CD4-positive, alpha-beta T cell treated with Interleukin-17A for 1 hour (primary cell): ENCODE results near the gene LIFR.
A peak's percentile ranks its signal among the peaks of the same experiment; 100 is the strongest.
"Not testable (repeated sequence)": the region's sequence is repeated elsewhere in the genome, so short reads cannot be mapped to it uniquely, and the experiment has no call there.

Source experiments
- DNase-seq: peaks from one replicate; pipeline ENCODE4 v3.0.0-alpha.2; 2020

LIFR gene

GRCh38 chr5:38556599-38557307, at the start of gene LIFR:
Gene LIFR (minus strand): TSS chr5:38556646. CDS start chr5:38530647, 25,999 bp downstream.
- peak; percentile 40 for DNase-seq

- no peak for DNase-seq
Observed at GRCh38 chr5:38605610-38606009, 49.2 kb upstream of the LIFR start.

- DNase-seq = no peak
Observed at GRCh38 chr5:38603691-38604090, 47.2 kb upstream of the LIFR start.

GRCh38 chr5:38602641-38603040, 46.2 kb upstream of the LIFR start:
- DNase-seq = no peak

- DNase-seq = no peak
Observed at GRCh38 chr5:38601863-38602298, 45.4 kb upstream of the LIFR start.

- DNase-seq = no peak
Observed at GRCh38 chr5:38601133-38601862, 44.9 kb upstream of the LIFR start.

GRCh38 chr5:38600329-38601045, 44.0 kb upstream of the LIFR start:
- DNase-seq = no peak

GRCh38 chr5:38599751-38600150, 43.3 kb upstream of the LIFR start:
- not testable (repeated sequence) for DNase-seq

DNA sequence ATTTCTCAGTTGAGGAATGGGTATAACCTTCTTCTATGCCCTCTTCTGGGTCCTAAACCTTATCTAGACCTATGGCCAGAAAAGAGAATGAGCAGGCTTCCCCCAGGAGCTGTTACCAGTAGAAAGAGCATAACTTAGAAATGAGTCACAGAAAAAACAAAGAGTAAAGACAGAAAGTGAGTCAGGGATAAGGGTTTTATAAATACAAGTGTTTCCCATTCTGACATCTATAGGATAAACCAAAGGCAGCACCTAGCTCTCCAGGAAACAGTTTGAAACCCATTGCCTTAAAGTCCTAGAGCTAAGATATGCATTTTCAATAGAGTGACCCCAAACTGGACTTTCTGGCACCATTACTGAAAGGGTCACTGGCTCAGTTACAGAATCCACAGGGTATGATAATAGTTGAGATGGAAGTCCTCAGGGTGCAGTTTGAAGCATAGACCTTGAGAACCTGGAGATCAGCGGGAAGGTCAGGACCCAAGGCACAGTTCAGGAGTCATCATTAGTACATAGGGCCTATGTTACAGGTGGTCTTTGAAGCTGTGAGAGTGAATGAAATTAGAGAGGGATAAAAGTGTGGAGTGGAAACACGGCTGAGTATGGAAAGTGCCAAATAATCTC, 42.7 kb upstream of the LIFR start:
- DNase-seq = no peak

DNA sequence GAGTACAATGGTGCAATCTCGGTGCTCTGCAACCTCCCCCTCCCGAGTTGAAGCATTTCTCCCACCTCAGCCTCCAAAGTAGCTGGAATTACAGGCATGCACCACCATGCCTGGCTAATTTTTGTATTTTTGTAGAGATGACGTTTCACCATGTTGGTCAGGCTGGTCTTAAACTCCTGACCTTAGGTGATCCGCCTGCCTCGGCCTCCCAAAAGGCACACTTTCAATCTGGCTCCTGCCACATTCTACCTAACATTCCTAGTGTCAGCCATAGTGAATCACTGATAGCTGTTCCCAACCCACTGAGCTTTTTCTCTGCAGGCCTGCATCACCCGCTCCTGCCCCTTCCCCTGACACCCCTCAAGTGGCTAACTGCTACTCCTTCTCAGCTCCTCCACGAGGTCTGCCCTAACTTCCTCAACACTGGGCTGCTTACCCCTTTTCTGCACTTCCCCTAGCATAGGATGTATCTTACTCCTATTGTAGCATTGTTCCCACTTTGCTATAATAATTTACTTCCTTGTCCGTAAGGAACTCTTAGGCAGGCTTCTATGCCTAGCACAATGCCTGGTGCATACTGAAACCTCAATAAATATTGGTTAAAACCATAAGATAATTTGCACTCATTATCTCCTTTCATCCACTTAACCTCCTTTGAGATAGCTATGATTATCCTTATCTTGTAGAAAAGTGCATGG, 42.0 kb upstream of the LIFR start:
- DNase-seq = no peak

DNA sequence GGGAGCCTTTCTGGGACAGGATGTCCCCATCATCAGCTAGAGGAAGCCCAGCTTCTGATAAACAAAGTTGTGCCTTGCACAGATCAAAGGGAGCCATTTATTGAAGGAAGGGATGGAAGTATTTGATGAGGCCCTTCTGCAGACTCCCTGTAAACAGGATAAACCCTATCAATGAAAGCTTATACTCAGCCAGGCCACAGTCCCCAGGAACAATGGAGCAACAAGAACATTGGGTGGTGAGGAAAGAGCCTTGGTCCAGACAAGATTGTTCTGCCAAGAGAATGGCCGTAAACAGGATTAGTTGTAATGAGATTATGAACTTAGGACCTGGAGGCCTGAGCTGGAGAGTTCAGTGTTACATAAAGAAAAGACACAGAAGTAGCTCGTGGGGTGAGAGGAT, 40.5 kb upstream of the LIFR start:
- DNase-seq = no peak

DNA sequence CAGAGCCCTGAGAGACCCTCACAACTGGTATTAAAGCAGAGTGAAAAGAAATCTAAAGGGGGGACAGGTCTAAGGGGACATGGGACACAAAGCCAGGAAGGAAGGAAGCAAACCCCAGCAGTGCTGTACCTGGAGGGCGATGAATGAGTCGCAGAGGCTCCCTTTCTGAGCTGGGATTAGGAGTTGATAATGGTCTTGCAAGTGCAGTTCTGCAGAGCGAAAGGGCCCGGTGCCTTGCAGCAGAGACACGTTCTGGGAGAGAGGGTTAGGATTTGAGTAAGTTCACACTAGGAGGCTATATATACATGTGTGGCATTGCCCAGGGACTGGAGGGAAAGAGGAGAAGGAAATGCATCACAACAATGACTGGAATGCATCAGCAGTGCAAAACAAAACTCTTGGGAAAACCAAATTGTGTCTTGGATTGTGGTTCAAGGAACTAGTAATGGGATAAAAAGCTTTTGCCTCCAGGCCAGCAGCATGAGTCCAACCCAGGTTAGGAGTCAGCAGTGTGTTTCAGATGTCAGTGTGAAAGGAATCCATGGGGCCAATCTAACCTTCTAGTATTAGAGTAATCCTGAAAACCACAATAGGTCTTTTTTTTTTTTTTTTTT, 38.8 kb upstream of the LIFR start:
- DNase-seq = no peak

DNA sequence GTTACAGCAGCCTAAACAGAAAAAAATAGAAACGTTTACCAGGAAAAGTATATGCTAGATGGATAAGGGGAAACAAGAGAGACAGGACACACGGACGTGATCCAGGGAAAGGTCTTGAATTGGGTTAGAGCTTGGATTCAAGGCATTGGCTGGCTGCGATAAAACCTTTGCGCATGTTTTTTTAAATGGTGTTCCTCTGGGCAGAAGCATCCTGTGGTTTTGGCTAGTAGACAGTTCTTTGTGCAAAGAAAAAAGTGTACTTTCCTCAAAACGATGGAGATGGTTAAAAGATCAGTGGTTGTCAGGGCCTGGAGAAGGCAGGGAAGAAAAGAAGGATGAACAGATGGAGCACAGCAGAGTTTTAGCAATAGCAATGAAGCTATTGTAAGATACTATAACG, 37.5 kb upstream of the LIFR start:
- no peak for DNase-seq

- DNase-seq = no peak
Observed at GRCh38 chr5:38591523-38591849, 35.0 kb upstream of the LIFR start.

GRCh38 chr5:38590838-38591522, 34.5 kb upstream of the LIFR start:
- DNase-seq = no peak

DNA sequence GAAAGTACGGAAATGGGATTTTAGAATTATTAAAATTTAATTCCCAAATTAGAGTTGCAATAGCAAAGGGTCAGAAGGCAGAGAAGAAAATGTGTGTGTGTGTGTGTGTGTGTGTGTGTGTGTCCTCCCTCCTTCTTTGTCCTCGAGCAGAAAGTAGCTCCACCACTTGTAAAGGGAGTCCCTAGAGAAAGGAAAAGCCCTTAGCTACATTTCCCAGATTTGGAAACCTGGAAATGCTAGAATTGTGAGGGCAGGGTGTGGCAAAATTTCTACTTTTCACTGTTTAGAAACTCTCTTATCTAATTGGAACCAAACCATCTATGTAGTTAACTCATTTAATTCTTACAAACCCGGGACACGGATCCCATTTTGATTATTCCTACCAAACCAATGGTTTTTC, 33.2 kb upstream of the LIFR start:
- no peak for DNase-seq

DNA sequence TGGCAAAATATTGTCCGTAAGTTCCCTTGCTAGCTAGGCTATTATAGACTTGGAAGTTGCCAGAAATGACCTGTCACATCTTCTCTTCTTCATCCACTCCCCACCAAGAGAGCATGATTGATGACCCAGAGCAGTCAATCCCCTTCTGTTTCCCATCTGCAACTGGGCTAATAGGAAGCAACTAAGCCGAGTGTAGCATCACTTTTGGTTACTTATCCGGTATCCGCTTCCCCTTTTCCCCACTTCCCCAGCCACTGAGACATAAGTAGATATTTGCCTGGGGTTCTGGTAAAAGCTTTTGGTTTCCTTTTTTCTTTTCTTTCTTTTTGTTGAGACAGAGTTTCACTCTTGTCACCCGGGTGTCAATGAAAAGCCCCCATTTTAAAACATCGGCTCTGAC, 29.4 kb upstream of the LIFR start:
- no peak for DNase-seq

DNA sequence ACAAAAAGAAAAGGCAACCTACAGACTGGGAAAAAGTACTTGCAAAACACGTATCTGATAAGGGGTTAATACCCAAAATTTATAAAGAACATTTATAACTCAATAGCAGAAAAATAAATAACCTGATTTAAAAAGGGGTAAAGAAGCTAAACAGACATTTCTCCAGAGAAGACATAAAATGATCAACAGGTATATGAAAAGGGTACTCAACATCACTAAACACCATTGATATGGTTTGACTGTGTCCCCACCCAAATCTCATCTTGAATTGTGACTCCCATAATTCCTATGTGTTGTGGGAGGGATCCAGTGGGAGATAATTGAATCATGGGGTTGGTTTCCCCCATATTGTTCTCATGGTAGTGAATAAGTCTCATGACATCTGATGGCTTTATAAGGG, 27.1 kb upstream of the LIFR start:
- no peak for DNase-seq

DNA sequence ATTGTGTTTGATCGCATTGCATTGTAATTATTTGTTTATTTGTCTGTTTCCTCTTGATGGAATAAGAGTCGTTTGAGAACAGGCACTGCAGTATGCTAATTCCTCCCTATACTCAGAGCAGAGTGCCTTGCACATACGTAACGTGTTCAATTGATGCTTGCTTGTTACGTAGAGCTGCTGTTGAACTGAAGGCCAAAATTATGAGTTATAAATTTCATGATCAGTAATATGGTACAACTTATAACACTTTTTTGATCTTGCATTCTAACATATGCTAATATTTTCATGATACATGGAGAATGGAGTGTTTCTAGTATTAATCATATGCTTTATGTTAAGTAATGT, 26.5 kb upstream of the LIFR start:
- no peak for DNase-seq

- no peak for DNase-seq
Observed at GRCh38 chr5:38582293-38582974, 26.0 kb upstream of the LIFR start.

DNA sequence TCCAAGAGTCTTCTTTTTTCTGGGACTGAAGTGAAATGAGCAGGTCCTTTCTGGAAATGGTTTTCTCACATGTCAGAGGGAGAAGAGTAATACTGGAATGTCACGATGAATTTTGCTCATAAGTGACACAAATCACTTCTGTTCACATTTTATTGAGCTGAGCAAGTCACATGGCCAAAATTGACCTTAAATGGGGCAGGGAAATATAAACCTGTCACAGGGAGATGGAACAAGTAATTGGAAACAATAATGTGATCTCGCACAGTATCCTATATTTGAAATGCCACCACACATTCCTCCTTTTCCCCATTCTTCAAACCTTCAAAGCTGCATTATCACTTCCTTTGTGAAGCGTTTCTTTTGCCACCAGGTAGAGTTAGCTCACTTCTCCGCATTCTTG, 25.2 kb upstream of the LIFR start:
- DNase-seq = no peak
